Endothelial cell (in vitro differentiated cells): ENCODE results near the gene IGF2. TPM values are rescaled to one million over a fixed set of nuclear protein-coding genes. Genes with fewer than 3 reads are reported as not detected.

Experiments used
- DNase-seq: peaks from one replicate; pipeline ENCODE4 v3.0.0; 2021; ENCODE audit warnings: low spot score
- H3K27ac Mint-ChIP-seq: one replicate; pipeline ENCODE4 v1.8.0; 2021; ENCODE audit warnings: mixed read lengths, inconsistent platforms; ENCODE audit not compliant: unreplicated experiment
- H3K27me3 Mint-ChIP-seq: one replicate; pipeline ENCODE4 v1.8.0; 2021; ENCODE audit warnings: mild to moderate bottlenecking, moderate library complexity, mixed read lengths, inconsistent platforms; ENCODE audit not compliant: unreplicated experiment
- H3K36me3 Mint-ChIP-seq: one replicate; pipeline ENCODE4 v1.8.0; 2021; ENCODE audit warnings: mild to moderate bottlenecking, low read depth, mixed read lengths, inconsistent platforms; ENCODE audit not compliant: unreplicated experiment
- H3K4me1 Mint-ChIP-seq: one replicate; pipeline ENCODE4 v1.8.0; 2021; ENCODE audit warnings: mild to moderate bottlenecking, mixed read lengths, inconsistent platforms; ENCODE audit not compliant: unreplicated experiment
- H3K4me3 Mint-ChIP-seq: one replicate; pipeline ENCODE4 v1.8.0; 2021; ENCODE audit warnings: mild to moderate bottlenecking, mixed read lengths, inconsistent platforms; ENCODE audit not compliant: unreplicated experiment
- H3K9me3 Mint-ChIP-seq: one replicate; pipeline ENCODE4 v1.8.0; 2021; ENCODE audit warnings: mixed read lengths, inconsistent platforms; ENCODE audit not compliant: unreplicated experiment
- CTCF ChIP-seq: fragments of 200-600 bp; sonication (generic); IDR thresholded peaks from one replicate; pipeline ENCODE4 v1.5.0; 2021; ENCODE audit warnings: antibody characterized with exemption; ENCODE audit not compliant: unreplicated experiment
- total RNA-seq: library from RNA; stranded (reverse); fragmentation: NEBNext Ultra II Directional; extraction: Animal tissue kit (Norgen Biotek cat#: 25700); gene quantifications from one replicate; pipeline ENCODE4 v1.2.1, GENCODE V29; 2021; ENCODE audit not compliant: unreplicated experiment

Gene IGF2
- total RNA-seq, 1 donor from 2014 or later = 2.1 TPM

GRCh38 chr11:2147391-2147790 lies 8.2 kb upstream of the IGF2 start:
- no peak overlapping the region for H3K27ac Mint-ChIP-seq
- no peaks in the 10 kb centered on the region for H3K9me3 Mint-ChIP-seq
- H3K36me3 Mint-ChIP-seq = no peaks in the 10 kb centered on the region
- peaks cover 3% of the 10 kb centered on the region for H3K4me1 Mint-ChIP-seq
- no peak overlapping the region for H3K4me3 Mint-ChIP-seq
- no peak for DNase-seq
- peaks cover 24% of the 10 kb centered on the region for H3K27me3 Mint-ChIP-seq
- TF ChIP-seq CTCF = no peak

- DNase-seq = no peak
- Mint-ChIP-seq H3K4me3 (no peak overlapping the region), H3K4me1 (peaks cover 3% of the 10 kb centered on the region), H3K36me3 (no peaks in the 10 kb centered on the region), H3K9me3 (no peaks in the 10 kb centered on the region), H3K27me3 (peaks cover 30% of the 10 kb centered on the region), H3K27ac (no peak overlapping the region)
- TF ChIP-seq CTCF = no peak
These were observed 6.9 kb upstream of the IGF2 start for GRCh38 chr11:2146051-2146450.

- no peak for DNase-seq
- TF ChIP-seq CTCF = no peak
- H3K4me1 Mint-ChIP-seq = peaks cover 3% of the 10 kb centered on the region
- H3K27ac Mint-ChIP-seq = no peak overlapping the region
- H3K4me3 Mint-ChIP-seq = no peak overlapping the region
- no peaks in the 10 kb centered on the region for H3K9me3 Mint-ChIP-seq
- no peaks in the 10 kb centered on the region for H3K36me3 Mint-ChIP-seq
- H3K27me3 Mint-ChIP-seq = peaks cover 30% of the 10 kb centered on the region
These were observed 5.5 kb upstream of the IGF2 start for GRCh38 chr11:2144544-2145248.

GRCh38 chr11:2143799-2144543 lies 4.8 kb upstream of the IGF2 start:
- no peak for DNase-seq
- Mint-ChIP-seq H3K27me3 (peaks cover 30% of the 10 kb centered on the region), H3K36me3 (no peaks in the 10 kb centered on the region), H3K27ac (no peak overlapping the region), H3K4me1 (peaks cover 3% of the 10 kb centered on the region), H3K9me3 (no peaks in the 10 kb centered on the region), H3K4me3 (no peak overlapping the region)
- no peak for TF ChIP-seq CTCF

- DNase-seq = no peak
- Mint-ChIP-seq H3K4me1 (peaks cover 3% of the 10 kb centered on the region), H3K27me3 (peaks cover 29% of the 10 kb centered on the region), H3K4me3 (no peak overlapping the region), H3K27ac (no peak overlapping the region), H3K9me3 (no peaks in the 10 kb centered on the region), H3K36me3 (no peaks in the 10 kb centered on the region)
- no peak for TF ChIP-seq CTCF
These were observed 4.2 kb upstream of the IGF2 start for GRCh38 chr11:2143477-2143798.
